GM19328 (cell line): ENCODE measurements around the gene MICAL2.

Experiments
- ATAC-seq: cut with Tn5 transposase; IDR thresholded peaks from one replicate; pipeline ENCODE4 v1.9.1; 2021; ENCODE audit warnings: mild to moderate bottlenecking, moderate library complexity; ENCODE audit not compliant: unreplicated experiment

Gene MICAL2

DNA sequence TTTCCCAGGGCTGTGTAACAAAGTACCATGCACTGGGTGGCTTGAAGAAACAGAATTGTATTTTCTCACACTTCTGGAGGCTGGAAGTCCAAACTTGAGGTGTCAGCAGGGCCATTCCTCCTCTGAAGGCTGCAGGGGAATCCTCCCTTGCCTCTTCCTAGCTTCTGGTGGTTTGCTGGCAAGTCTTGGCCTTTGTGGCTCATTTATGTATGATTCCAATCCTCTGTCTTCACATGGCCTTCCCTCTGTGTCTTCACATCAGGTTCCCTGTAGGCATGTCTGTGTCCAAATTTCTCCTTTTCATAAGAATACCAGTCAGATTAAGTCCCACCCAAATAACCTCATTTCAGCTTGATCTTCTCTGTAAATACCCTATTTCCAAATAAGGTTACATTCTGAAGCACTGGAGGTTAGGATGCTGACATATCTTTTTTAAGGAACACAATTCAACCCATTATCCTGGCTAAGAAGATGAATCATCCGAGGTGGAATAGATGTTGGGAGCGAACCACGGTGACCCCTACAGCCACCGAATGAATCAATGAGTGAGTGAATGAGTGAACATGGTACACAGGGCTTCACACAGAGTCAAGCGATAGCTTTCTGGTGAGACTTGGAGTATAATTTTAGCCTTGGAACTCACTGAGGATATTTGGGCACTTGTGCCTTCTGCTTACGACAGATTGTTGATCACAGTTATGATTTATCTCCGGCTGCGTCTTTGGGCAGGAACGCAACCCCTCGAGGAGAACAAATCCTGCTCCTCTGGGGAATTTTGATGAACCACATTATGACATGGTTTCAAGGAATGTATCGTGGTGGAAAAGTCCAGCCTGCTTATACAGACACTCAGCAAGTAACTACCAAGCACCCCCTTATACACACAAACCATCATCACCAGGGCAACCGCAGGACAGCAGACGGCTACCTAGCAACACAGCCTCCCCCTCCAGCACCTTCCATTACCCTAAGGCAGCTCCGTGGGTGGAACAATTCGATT is 34.3 kb upstream of the MICAL2 start:
- no peak for ATAC-seq

DNA sequence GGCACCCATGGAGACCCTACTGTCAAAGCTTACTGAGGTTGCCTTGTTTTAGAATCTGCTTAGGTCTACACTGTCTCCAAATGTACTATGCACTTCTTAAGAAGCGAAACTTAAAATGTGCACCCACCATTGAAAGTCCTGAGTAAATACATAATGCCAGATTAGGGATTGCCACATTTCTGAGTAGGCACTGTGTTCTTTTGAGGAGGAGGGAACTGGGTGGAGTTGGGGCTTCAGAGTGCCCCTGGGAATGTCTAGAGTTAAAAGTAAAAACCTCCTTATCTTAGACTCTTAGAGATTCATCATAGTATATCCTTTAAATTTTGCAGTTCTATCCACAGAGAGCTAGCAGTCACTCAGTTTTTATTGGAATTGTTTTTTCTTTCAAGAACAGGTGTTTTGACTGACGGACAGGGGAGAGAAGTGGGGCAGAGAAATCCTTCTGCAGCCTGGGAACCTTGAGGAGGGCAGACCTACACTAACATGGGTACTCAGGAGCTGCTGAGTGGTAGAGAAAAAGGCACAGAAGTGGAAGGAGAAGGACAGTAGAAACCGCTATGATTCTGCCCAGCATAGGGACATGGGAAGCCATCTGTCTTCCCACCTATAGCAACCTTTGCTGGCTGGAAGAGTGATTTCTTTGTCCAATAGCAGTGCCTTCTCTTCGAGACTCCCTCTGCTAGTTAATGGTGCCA is 33.4 kb upstream of the MICAL2 start:
- no peak for ATAC-seq

DNA sequence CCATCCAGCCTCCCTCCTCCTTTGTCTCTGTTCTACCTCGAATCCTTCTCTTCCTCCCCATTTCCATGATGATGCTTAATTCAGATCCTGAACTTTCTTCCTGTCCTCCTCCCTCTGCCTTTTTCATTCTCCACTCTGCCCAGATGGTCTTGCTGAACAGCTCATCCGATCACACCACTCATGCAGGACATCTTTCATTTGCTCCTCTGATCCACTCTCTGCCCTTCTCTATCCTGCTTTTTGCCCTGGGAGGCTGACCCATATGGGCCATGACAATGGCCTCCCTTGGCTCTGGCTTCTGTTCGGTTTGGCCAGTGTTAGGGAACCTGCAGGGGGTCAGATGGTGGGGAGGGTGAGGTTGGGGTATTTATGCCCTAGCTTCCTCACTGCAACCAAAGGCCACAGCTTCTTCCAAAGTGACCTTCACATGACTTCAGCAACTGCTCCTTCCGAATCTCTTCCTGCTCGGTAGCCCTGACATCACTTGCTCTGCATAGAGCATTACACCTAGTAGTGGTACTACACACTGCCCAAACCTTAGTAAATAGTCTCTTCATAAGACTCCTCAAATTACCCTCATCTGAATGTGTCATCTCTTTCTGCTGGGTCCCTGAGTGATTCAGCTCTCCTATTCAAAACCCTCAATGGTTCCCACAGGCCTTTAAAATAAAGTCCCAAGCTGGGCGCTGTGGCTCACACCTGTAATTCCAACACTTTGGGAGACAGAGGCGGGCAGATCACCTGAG is 32.7 kb upstream of the MICAL2 start:
- no peak for ATAC-seq

DNA sequence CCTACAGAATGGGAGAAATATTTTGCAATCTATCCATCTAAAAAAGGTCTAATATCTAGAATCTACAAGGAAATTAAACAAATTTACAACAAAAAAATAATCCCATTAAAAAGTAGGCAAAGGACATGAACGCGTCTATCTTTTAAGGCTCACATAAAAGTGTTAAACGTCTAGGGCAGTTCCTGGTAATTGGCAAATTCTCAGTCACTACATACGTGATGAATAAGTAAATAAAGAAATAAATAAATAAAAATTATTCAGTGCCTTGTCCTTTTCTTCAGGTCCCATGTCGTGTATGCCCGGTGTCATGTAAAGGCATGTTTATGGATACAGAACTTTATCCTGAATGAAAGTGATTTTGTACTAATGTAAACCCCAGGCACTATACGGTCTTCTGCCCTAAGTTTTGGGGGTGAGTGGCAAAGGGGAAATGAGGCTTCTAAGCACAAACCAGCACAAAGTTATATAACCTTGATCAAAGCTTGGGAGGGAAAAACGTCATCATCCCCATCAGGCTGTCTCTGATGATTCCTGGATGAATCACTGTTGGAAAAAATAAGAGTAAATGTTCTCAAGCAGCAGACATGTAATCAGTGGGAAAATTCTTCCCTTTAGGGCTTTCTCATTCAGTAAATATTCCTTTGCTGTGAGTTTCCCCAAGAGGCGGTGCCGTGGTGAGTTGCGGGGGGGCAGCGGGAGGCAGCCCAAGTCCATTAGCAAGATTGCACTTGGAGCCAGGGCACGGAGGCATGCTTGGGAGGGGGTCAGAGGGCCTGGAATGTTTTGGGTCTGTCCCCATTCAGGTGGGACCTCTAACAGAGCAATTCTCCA is 30.4 kb upstream of the MICAL2 start:
- ATAC-seq = no peak

DNA sequence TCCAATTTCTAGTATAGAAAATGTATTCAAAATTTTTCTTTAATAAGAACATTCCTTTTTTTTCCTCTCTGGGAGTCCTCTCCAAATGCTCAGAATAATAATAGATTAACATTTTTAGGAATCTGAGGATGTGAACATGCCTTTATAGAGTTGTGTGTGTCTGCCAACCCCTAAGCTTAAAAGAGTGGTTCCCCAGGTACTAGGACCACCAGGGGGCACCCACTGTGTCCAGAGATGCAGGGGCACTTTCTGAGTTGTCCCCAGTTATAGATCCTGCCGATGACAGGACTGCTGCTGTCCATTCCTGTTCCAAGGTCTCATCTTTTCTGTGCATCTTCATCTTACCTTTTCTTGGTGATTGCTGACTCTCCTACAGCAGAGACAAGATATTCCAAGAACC is 27.0 kb upstream of the MICAL2 start:
- ATAC-seq = no peak

DNA sequence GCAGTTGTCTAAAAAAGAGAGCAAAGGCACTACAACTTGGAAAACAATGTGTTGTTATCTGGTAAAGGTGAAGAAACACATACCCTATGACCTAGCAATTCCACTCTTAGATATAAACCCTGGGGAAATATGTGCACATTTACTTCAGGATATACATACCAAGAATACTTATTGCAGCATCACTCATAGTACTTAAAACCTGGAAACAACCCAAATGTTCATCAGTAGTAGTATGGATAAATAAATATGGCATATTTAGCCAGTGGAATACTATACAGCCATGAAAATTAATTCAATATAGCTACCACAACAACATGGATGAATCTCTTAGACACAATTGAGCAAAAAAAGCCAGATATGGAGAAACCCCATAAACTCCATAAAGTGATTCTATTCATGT is 26.1 kb upstream of the MICAL2 start:
- ATAC-seq = no peak

DNA sequence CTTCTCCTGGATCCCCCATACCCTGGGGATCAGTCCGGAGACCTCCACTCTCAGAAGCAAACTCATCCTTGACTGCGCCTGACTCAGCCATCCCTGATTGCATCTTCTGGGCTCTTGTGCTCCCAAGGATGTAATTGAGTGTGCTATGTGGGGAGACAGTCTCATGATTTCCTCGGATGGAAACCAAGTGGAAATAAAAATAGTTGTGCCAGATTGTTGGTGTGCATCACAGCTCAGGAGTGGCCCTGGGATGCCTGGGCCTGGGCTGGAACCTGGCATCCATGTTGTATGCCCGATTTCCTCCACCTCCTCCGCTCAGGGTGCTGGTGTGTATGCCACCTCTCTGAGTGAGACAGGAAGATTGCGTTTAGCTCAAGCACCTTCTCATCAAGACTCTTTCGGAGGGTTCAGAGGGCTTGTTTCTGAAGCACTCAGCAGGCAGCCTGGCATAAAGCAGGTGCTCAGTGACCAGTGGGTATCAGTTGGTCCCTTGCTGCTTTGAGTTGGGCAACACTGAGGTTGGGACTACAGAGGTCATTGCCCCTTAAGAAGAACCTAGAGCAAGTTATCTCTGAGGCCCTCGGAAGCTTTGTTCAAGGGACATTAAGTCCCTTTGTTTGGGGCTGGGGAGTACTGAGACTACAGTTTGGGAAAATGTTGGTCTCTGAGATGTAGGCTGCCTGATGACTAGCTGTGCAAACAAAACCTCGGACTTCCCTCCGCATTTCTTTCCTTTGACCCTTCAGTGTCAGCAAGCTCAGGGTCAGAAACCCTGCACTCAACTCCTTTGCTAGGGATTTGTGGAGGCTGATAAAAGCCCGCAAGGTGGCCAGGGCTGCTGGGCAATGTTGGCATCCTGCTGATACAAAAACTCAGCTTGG is 24.8 kb upstream of the MICAL2 start:
- ATAC-seq = no peak

DNA sequence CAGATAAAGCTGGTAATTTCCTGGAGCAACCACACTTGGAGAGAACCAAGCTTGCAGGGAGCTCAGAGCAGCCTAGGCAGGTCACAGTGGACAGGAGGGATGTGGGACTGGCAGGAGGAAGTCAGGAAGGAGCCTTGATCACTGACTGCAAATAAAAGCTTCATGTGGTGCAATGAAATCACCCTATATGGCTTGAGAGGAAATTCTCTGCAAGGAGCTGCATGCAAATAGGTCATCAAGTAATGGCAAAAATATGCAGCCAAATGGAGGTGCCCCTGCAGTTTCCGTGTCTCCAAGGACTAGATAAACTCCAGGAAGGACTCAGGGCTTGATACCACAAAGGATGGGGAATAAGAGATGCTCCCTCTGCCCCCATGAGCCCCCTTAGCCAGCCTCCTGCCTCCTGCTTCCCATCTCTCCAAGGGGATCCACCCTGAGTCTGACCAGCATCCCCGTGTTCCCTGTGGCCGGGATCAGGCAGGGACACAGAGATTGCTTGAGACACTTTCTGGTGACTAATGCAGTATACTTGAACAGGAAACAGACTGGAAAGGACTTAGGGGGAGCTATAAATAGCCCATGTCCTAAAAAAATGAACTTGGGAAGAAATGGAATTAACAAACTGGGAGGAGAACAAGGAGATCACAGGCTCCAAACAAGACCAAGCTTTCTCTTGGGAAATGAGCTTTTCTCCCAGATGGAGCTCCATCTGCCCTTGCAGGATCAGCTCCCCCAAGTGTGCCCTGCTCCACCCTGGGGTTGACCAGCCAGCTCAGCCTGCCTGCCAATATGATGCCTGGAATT is 23.9 kb upstream of the MICAL2 start:
- ATAC-seq = no peak

DNA sequence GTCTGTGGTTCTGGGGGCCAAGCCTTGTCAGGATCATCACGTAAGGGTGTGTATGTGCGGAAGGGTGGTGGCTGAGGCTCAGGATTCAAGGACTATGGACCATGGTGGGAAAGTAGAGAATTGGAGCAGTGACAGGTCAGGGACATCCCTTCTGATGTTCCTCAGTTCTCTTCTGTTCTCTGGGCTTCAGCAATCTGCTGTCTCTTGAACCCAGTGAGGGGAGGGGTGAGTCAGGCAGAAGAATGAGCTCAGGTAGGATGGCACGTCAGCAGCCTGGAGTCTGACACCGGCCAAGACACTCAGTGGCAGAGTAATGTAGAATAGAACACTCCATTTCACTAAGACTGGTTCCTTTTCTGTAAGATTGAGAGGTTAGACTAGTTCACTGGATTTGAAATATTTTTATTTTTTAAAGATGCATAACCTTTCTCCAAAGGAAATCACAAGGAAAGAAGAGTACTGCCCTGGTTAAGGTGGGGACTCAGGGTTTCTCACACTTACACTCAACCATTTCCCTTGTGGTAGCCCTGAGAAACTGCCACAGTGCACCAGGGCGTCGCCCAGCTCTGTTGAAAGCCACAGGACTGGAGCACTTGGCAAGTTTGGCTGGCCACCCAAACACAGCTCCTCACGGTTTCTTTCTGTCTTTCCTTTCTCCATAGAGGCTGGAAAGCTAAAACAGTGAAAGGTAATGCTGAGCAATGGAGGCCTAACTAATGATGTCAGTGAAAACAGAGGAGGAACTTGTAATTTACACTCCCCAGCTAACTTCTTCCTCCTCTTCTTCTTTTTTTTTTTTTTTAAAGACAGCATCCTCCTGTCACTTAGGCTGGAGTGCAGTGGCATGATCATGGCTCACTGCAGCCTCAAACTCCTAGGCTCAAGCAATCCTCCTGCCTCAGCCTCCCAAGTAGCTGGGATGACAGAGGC is 23.1 kb upstream of the MICAL2 start:
- no peak for ATAC-seq

DNA sequence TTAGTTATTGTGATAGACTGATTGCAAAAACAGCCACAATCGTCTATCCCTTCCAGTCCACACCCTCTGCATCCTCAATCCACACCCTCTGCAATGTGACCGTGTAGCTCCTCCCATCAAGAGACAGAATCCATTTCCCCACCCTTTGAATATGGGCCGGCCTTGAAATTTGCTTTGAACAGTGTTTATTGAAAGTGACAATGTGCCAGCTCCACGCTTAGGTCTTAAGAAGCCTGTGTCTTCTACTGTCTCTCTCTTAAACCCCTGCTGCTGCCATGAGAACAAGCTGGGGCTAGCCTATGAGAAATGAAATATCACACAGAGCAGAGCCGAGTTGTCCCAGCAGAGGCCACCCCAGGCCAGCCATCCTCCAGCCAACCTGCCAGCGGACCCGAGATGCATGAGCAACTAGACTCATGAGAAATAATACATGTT is 22.3 kb upstream of the MICAL2 start:
- no peak for ATAC-seq

DNA sequence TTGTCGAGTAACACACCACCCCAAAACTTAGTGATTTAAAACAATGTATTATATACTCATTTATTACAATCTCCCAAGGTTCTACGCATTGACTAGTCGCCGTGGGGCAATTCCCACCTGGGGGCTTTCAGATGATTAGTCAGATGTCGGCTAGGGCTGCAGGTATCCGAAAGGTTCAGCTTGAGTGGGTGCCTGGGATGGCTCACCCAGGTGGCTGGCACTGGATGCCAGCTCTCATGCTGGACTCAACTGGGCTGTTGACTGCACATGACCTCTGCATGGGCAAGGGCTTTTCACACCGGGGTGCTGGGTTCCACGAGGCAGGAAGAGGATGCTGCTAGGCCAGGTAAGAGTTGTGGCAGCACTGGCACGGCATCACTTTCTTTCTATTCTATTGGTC is 21.9 kb upstream of the MICAL2 start:
- no peak for ATAC-seq

DNA sequence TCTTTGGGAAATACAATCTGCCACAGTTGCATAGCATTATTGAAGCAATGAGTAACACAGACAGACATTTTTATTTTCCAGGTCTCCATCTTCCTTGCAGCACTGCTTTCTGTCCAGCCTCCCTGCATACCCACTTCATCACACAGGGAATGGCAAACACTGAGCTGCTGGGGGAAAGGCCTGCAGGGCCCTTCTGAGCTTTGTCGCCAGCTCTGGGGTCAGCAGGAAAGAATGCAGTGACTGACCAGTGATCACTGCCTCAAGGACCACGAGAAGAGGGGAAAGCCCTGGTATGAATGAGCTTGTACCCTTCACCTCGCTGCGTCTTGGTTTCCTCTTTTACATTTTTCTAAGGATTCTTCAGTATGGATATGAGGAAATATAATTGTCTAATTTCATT is 21.3 kb upstream of the MICAL2 start:
- ATAC-seq = no peak

DNA sequence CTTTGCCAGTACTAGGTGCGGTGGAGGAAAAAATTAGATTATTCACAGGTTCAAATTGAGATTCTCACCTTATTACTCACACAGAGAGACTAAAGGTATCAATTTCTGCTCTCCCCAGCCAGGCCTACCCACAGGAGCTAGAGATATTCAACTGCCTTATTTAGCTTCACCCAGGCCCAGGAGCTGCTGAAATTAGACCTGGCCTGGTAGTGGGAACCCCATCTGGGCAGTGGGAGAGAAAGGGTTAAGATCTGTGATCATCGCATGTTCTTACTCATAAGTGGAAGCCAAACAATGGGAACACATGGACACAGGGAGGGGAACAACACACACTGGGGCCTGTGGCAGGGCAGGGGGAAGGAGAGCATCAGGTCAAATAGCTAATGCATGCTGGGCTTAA is 20.9 kb upstream of the MICAL2 start:
- ATAC-seq = no peak

DNA sequence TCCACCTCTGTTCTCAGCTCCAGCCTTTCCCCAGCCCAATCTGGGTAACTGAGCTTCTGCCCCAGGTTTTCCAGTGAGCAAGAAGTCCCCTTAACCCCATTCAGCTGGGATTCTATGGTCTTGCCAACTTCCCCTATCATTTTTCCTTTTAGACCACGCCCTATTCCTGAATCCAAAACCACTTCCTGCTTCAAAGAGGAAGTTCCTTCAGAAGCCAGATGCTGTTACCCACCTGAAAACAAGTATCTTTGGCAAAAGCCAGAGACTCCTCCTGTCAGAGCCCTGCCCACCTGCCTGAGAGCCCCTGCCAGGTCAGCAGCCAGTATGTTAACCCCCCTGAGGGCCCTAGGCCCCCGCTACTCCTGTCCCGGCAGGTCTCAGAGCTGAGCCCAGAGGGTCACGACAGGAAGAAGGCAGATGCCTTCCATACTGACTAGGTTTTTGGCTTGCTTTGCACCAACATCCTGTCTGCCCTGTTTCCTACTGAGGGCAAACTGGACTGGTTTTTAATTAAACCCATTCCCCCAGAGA is 20.3 kb upstream of the MICAL2 start:
- no peak for ATAC-seq

DNA sequence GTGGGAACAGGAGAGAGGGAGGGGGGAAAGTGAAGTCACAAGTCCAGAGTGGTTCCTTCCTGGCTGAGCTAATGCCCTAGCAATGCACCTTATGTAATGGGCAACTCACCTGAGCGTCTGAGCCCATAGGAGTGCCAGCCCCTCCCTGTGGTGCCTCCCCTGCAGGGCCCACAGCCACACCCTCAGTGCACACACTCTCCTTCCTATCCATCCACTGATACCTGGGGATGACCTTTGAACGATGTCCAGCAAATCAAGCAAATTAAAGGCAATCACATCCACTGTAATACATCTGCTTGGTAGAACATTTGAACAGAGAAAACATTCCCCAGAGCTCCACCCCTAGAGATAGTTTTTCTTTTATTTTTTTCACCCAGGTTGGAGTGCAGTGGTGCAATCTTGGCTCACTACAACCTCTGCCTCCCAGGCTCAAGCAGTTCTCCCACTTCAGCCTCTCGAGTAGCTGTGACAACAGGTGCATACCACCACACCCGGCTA is 19.6 kb upstream of the MICAL2 start:
- ATAC-seq = no peak

DNA sequence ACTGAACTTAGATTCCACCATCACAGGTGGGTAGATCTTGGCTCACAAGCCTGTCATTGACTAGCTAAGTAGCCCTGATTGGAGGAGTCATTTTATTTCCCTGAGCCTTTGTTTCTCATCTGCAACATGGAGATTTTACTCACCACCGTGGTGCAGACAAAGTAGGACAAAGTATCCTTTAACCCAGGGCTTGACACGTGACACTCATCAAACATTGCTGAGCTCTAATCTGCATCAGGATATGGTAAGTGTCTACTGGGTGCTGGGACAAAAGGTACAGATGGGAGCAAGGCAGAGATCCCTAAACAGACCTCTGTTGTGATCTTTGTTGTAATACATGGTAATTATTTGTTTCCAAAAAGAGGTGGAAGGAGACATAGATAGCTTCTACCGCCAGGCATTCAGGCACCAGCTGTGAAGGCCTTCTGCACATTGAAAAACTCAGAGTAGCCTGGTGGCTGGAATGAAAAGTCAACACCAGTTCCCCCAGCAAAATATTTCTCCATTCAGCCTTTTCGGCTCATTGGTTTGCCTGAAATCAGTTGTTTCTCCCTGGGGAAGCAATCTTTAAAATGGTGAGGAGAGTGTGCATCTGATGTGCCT is 18.3 kb upstream of the MICAL2 start:
- ATAC-seq = no peak

DNA sequence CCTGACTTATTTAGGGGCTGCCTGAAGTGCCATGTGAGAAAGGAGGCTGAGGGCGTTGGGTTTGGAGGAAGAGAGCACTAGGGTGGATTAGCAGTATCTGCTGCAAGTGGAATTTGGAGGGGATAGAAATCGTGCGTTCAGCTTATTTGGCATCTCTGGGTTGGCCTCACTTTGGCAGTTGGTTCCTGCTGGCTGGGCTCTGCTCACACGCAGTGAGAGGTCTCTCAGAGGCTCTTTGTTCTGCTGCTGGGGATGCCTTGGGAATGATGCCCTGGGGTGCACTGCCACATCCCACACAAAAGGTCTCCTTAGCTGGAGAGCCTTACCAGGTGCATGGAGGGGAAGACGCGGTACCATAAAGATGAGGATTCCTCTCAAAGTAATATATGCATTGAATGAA is 17.7 kb upstream of the MICAL2 start:
- ATAC-seq = no peak
